Measurements from ENCODE around the gene ARHGEF16.

The ARHGEF16 gene

GRCh38 chr1:3482378-3482849 is 27.9 kb downstream of the ARHGEF16 start:
- H3K4me3 ChIP-seq (ENCODE audit: severe bottlenecking), result no peak overlapping the region
- peaks cover 15% of the 10 kb centered on the region for H3K4me1 ChIP-seq (ENCODE audit: insufficient read depth, poor library complexity, severe bottlenecking)
- peak; percentile 13 for TF ChIP-seq CTCF (IDR thresholded peaks at IDR 0.05; ENCODE audit: poor library complexity, severe bottlenecking)
- H3K9me3 ChIP-seq (ENCODE audit: severe bottlenecking), result no peaks in the 10 kb centered on the region
- no peaks in the 10 kb centered on the region; the same call in 1 of the 2 replicates for H3K36me3 ChIP-seq (ENCODE audit: low read depth)
- no peak for DNase-seq (ENCODE audit: low spot score)
- H3K27me3 ChIP-seq (ENCODE audit: insufficient read depth, poor library complexity, severe bottlenecking), result no peaks in the 10 kb centered on the region
- peak; percentile 81 for ATAC-seq (ENCODE audit: low read depth)
- peak overlapping the region; percentile 71 for H3K27ac ChIP-seq (ENCODE audit: poor library complexity, severe bottlenecking)

- no peak for DNase-seq (ENCODE audit: low spot score)
- Histone ChIP-seq H3K4me1 (ENCODE audit: insufficient read depth, poor library complexity, severe bottlenecking) (peaks cover 15% of the 10 kb centered on the region), H3K4me3 (ENCODE audit: severe bottlenecking) (no peak overlapping the region), H3K27me3 (ENCODE audit: insufficient read depth, poor library complexity, severe bottlenecking) (no peaks in the 10 kb centered on the region), H3K27ac (ENCODE audit: poor library complexity, severe bottlenecking) (peak overlapping the region; percentile 71), H3K9me3 (ENCODE audit: severe bottlenecking) (peaks cover 5% of the 10 kb centered on the region), H3K36me3 (ENCODE audit: low read depth) (no peaks in the 10 kb centered on the region; the same call in 1 of the 2 replicates)
- no peak for ATAC-seq (ENCODE audit: low read depth)
- TF ChIP-seq CTCF (IDR thresholded peaks at IDR 0.05; ENCODE audit: poor library complexity, severe bottlenecking), result no peak
These were observed 28.9 kb downstream of the ARHGEF16 start for GRCh38 chr1:3483380-3483779.

GRCh38 chr1:3483801-3484444 is 29.5 kb downstream of the ARHGEF16 start:
- Histone ChIP-seq H3K9me3 (ENCODE audit: severe bottlenecking) (peaks cover 7% of the 10 kb centered on the region), H3K4me1 (ENCODE audit: insufficient read depth, poor library complexity, severe bottlenecking) (peaks cover 15% of the 10 kb centered on the region), H3K4me3 (ENCODE audit: severe bottlenecking) (no peak overlapping the region), H3K27ac (ENCODE audit: poor library complexity, severe bottlenecking) (peak overlapping the region; percentile 71), H3K27me3 (ENCODE audit: insufficient read depth, poor library complexity, severe bottlenecking) (no peaks in the 10 kb centered on the region), H3K36me3 (ENCODE audit: low read depth) (no peaks in the 10 kb centered on the region)
- DNase-seq (ENCODE audit: low spot score) (no peak), ATAC-seq (ENCODE audit: low read depth) (peak; percentile 43)
- TF ChIP-seq CTCF (IDR thresholded peaks at IDR 0.05; ENCODE audit: poor library complexity, severe bottlenecking), result peak; percentile 89

GRCh38 chr1:3485016-3485415 is 30.6 kb downstream of the ARHGEF16 start:
- no peak for DNase-seq (ENCODE audit: low spot score)
- no peak overlapping the region for H3K27ac ChIP-seq (ENCODE audit: poor library complexity, severe bottlenecking)
- ATAC-seq (ENCODE audit: low read depth), result no peak
- no peaks in the 10 kb centered on the region for H3K36me3 ChIP-seq (ENCODE audit: low read depth)
- H3K4me1 ChIP-seq (ENCODE audit: insufficient read depth, poor library complexity, severe bottlenecking), result peaks cover 15% of the 10 kb centered on the region
- no peaks in the 10 kb centered on the region for H3K27me3 ChIP-seq (ENCODE audit: insufficient read depth, poor library complexity, severe bottlenecking)
- H3K9me3 ChIP-seq (ENCODE audit: severe bottlenecking), result peaks cover 7% of the 10 kb centered on the region
- no peak for TF ChIP-seq CTCF (IDR thresholded peaks at IDR 0.05; ENCODE audit: poor library complexity, severe bottlenecking)
- no peak overlapping the region for H3K4me3 ChIP-seq (ENCODE audit: severe bottlenecking)

GRCh38 chr1:3488432-3488831 is 34.0 kb downstream of the ARHGEF16 start:
- peaks cover 6% of the 10 kb centered on the region for H3K4me1 ChIP-seq (ENCODE audit: insufficient read depth, poor library complexity, severe bottlenecking)
- DNase-seq (ENCODE audit: low spot score) (no peak), ATAC-seq (ENCODE audit: low read depth) (no peak)
- no peak overlapping the region for H3K4me3 ChIP-seq (ENCODE audit: severe bottlenecking)
- H3K27me3 ChIP-seq (ENCODE audit: insufficient read depth, poor library complexity, severe bottlenecking), result no peaks in the 10 kb centered on the region
- no peak overlapping the region for H3K27ac ChIP-seq (ENCODE audit: poor library complexity, severe bottlenecking)
- no peak for TF ChIP-seq CTCF (IDR thresholded peaks at IDR 0.05; ENCODE audit: poor library complexity, severe bottlenecking)
- peaks cover 7% of the 10 kb centered on the region for H3K9me3 ChIP-seq (ENCODE audit: severe bottlenecking)
- H3K36me3 ChIP-seq (ENCODE audit: low read depth), result no peaks in the 10 kb centered on the region
